HEK293T (cell line): Measurements from ENCODE around the gene MIOX.

Experiments
- BHLHE40 ChIP-seq: fragments of 450-650 bp; IDR thresholded peaks from 2 replicates; pipeline ENCODE4 v1.6.1; 2016; ENCODE audit warnings: mild to moderate bottlenecking, moderate library complexity, borderline replicate concordance
- HDGF ChIP-seq: fragments of 450-650 bp; IDR thresholded peaks from 2 replicates; pipeline ENCODE4 v1.6.1; 2017; ENCODE audit warnings: antibody characterized with exemption, borderline replicate concordance

- TF ChIP-seq HDGF (no peak), BHLHE40 (no peak)
These were observed 35.1 kb downstream of the MIOX start for GRCh38 chr22:50521710-50522109.
